Gastroesophageal sphincter (tissue), 4 donors: Measurements from ENCODE around the gene COL26A1. TPM values are rescaled to one million over a fixed set of nuclear protein-coding genes. Genes with fewer than 3 reads are reported as not detected.

ENCODE experiments used
- ATAC-seq: fragments of 150-250 bp; one replicate; pipeline ENCODE4 v1.9.1; 2016; ENCODE audit warnings: mild to moderate bottlenecking, moderate library complexity
- H3K27ac ChIP-seq, 4 donors: fragments of 200-600 bp; sonication (generic) in 3 of 4; 1 replicate in 3 of 4; 2 replicates in 1 of 4; pipeline ENCODE4 v1.5.1; 2016 to 2019
- H3K27me3 ChIP-seq: fragments of 200-600 bp; sonication (generic); one replicate; pipeline ENCODE4 v1.5.1; 2019
- H3K36me3 ChIP-seq, 2 donors: fragments of 200-600 bp; sonication (generic); one replicate each; pipeline ENCODE4 v1.5.1; 2019; ENCODE audit warnings: control low read depth in 1 of 2
- H3K4me1 ChIP-seq, 3 donors: fragments of 200-600 bp; sonication (generic); 1 replicate in 2 of 3; 2 replicates in 1 of 3; pipeline ENCODE4 v1.5.1; 2016 to 2019; ENCODE audit warnings: control low read depth in 2 of 3
- H3K4me3 ChIP-seq, 2 donors: fragments of 200-600 bp; sonication (generic); one replicate each; pipeline ENCODE4 v1.5.1; 2019; ENCODE audit warnings: mild to moderate bottlenecking in 1 of 2, moderate library complexity in 1 of 2
- H3K9me3 ChIP-seq, 3 donors: fragments of 200-600 bp; sonication (generic); one replicate each; pipeline ENCODE4 v1.5.1; 2017 to 2019; ENCODE audit warnings: control low read depth in 2 of 3
- EP300 ChIP-seq: sonication (generic); formaldehyde crosslinking; IDR thresholded peaks from one replicate; pipeline ENCODE4 v1.6.1; 2017; ENCODE audit warnings: antibody characterized with exemption, mild to moderate bottlenecking
- POLR2A ChIP-seq, 2 donors: fragments of 450-650 bp; IDR thresholded peaks; one replicate each; pipeline ENCODE4 v1.6.1; 2017; ENCODE audit warnings: antibody characterized with exemption in 2 of 2, mild to moderate bottlenecking in 2 of 2, moderate library complexity in 1 of 2
- POLR2AphosphoS5 ChIP-seq: sonication (generic); formaldehyde crosslinking; IDR thresholded peaks from one replicate; pipeline ENCODE4 v1.6.1; 2017; ENCODE audit warnings: antibody characterized with exemption
- WGBS, 2 donors: methylation state at CpG; one replicate each; pipeline ENCODE4 v1.1.5; 2018; ENCODE audit warnings: low coverage in 1 of 2; 5-methylcytosine and 5-hydroxymethylcytosine counted together
- total RNA-seq, 4 donors: library from RNA; depleted of rRNA; stranded (reverse); fragments of >200 nt; gene quantifications; one replicate each; pipeline ENCODE4 v1.1.0, GENCODE V29; 2016
- TF ChIP-seq, protein P1 (sequence below), 4 experiments: fragments of 200-600 bp in 2 of 4; fragments of 450-650 bp in 2 of 4; sonication (generic) in 1 of 4; IDR thresholded peaks; one replicate each; pipeline ENCODE4 v1.5.1; 2017 to 2019; ENCODE audit warnings: antibody characterized with exemption in 4 of 4, mild to moderate bottlenecking in 2 of 4, moderate library complexity in 2 of 4

The COL26A1 gene
- total RNA-seq, 4 donors from 2014 or later: not detected

DNA sequence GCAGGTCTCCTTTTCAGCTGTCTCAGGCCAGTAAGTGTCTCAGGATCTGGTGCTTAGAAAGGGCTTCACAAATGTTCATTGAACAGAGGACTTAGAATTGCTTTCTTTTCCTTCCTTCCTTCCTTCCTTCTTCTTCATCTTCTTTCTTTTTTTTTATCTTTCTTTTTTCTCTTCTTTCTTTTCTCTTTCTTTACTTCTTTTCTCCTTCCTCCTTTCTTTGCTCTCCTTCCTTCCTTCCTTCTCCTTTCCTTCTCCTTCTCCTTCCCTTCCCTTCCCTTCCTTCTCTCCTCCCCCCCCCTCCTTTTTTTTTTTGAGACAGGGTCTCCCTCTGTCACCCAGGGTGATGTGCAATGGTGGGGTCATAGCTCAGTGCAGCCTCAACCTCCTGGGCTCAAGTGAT, 34.6 kb downstream of the COL26A1 start:
- Histone ChIP-seq H3K27ac (no peak overlapping the region), H3K4me1 (peaks cover 0 to 6% (median 3%) of the 10 kb centered on the region in 3 donors), H3K9me3 (no peaks in the 10 kb centered on the region), H3K27me3 (peaks cover 75% of the 10 kb centered on the region), H3K36me3 (no peaks in the 10 kb centered on the region), H3K4me3 (no peak overlapping the region)
- ATAC-seq: no peak
- TF ChIP-seq, protein P1, sequence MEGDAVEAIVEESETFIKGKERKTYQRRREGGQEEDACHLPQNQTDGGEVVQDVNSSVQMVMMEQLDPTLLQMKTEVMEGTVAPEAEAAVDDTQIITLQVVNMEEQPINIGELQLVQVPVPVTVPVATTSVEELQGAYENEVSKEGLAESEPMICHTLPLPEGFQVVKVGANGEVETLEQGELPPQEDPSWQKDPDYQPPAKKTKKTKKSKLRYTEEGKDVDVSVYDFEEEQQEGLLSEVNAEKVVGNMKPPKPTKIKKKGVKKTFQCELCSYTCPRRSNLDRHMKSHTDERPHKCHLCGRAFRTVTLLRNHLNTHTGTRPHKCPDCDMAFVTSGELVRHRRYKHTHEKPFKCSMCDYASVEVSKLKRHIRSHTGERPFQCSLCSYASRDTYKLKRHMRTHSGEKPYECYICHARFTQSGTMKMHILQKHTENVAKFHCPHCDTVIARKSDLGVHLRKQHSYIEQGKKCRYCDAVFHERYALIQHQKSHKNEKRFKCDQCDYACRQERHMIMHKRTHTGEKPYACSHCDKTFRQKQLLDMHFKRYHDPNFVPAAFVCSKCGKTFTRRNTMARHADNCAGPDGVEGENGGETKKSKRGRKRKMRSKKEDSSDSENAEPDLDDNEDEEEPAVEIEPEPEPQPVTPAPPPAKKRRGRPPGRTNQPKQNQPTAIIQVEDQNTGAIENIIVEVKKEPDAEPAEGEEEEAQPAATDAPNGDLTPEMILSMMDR (IDR thresholded peaks at IDR 0.05): no peak
- no peak for TF ChIP-seq POLR2AphosphoS5
- no peak for TF ChIP-seq POLR2A (IDR thresholded peaks at IDR 0.05)
- TF ChIP-seq EP300: no peak

DNA sequence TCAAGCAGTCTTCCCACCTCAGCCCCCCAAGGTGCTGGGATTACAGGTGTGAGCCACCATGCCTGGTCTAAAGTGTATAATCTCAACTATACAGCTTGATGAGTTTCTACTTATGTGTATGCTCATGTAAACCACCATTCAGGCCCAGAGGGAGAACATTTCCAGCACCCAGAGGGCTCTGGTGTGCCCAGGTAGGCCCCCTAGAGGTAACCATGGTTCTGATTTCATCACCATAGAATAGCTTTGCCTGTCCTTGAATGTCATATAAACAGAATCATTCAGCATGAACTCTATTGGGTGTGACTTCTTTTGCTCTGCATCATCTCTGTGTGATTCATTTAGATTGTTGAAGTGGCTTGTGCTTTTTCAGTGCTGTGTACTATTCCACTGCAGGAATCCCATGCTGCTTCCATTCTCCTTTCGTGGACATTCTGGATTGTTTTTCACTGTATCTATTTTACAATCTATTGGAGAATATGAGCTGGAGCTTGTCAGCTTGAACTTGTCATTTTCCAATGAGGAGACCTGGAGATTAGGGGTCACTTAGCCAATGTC, 35.2 kb downstream of the COL26A1 start:
- H3K9me3 ChIP-seq: no peaks in the 10 kb centered on the region
- H3K4me3 ChIP-seq: no peak overlapping the region
- H3K4me1 ChIP-seq: peaks cover 0 to 9% (median 4%) of the 10 kb centered on the region in 3 donors
- H3K27me3 ChIP-seq: peaks cover 74% of the 10 kb centered on the region
- no peak overlapping the region for H3K27ac ChIP-seq
- no peaks in the 10 kb centered on the region for H3K36me3 ChIP-seq
- ATAC-seq: no peak
- WGBS, 2 donors: 56 to 67% methylated on average over 1 of the region's 1 CpG
- TF ChIP-seq POLR2AphosphoS5 (no peak), POLR2A (IDR thresholded peaks at IDR 0.05) (no peak), EP300 (no peak)
- TF ChIP-seq, protein P1 (IDR thresholded peaks at IDR 0.05): no peak

DNA sequence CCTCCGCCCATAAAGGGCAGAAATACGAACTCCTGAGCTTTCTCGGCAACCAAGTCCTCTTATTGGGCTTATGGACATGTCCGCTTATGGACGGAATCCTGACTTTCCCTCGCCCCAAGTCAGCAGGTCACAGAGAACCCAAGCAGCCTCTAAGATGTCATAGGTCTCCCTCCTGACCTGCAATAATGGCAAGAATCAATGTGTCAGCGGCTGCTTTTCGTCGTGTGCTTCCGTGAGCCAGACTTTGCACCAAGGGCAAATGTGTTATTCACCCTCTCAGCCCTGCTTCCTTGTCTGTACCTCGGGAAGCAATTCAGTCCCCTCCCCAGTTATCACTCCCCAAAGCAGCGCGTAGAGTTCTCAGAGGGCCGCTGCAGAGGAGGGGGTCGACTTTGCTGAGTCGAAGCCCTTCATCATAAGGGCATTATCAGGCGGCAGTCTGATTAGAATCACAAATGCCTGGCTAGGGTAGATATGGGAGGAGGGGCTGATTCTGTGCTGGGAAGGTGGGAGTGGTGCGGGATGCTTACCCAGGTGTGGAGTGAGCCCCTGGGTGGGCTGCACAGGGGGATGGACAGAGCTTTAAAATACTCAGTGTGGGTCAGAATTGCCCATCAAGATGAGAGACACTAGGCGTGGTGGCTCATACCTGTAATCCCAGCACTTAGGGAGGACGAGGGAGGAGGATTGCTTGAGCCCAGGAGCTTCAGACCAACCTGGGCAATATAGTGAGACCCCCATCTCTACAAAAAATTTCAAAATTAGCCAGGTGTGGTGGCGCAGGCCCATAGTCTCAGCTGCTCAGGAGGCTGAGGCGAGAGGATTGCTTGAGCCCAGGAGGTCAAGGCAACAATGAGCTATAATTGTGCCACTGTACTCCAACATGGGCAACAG, 36.0 kb downstream of the COL26A1 start:
- H3K36me3 ChIP-seq: no peaks in the 10 kb centered on the region
- TF ChIP-seq POLR2A (IDR thresholded peaks at IDR 0.05) (no peak), POLR2AphosphoS5 (no peak), EP300 (no peak)
- TF ChIP-seq, protein P1 (IDR thresholded peaks at IDR 0.05): no peak
- H3K4me3 ChIP-seq: no peak overlapping the region
- no peak overlapping the region for H3K27ac ChIP-seq
- H3K4me1 ChIP-seq: peaks cover 0 to 9% (median 4%) of the 10 kb centered on the region in 3 donors
- H3K9me3 ChIP-seq: no peaks in the 10 kb centered on the region
- H3K27me3 ChIP-seq: peaks cover 75% of the 10 kb centered on the region
- no peak for ATAC-seq
- WGBS, 2 donors: 77 to 84% methylated on average over 14 to 15 of the region's 22 CpGs

DNA sequence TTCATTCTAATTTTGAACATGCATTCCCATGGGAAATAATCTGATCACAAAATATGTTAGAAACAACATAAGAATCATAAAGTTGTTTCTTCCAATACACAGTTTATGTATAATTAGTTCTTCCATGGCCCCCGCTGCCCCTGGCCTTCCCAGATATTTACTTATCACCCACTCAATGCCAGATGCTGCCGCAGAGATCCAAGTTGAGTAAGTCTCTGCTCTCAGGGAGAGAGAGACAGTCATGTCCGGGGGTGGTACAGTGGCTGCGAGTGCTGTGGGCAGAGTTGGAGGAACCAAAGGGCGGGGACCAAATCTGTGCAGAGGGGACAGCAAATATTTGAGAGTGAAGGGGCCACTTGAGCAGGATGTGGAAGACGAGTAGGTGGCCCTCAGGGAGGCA, 37.1 kb downstream of the COL26A1 start:
- ATAC-seq: no peak
- WGBS, 2 donors: 72 to 78% methylated on average over 3 to 6 of the region's 6 CpGs
- H3K4me1 ChIP-seq: peaks cover 0 to 9% (median 4%) of the 10 kb centered on the region in 3 donors
- no peak overlapping the region for H3K27ac ChIP-seq
- H3K4me3 ChIP-seq: no peak overlapping the region
- no peaks in the 10 kb centered on the region for H3K36me3 ChIP-seq
- peaks cover 0 to 5% (median 0%) of the 10 kb centered on the region in 3 donors for H3K9me3 ChIP-seq
- H3K27me3 ChIP-seq: peaks cover 76% of the 10 kb centered on the region
- TF ChIP-seq, protein P1 (IDR thresholded peaks at IDR 0.05): no peak
- TF ChIP-seq POLR2A (IDR thresholded peaks at IDR 0.05): no peak
- no peak for TF ChIP-seq POLR2AphosphoS5
- TF ChIP-seq EP300: no peak
